Measurements from ENCODE around the gene CRYBG2. TPM values are rescaled to one million over a fixed set of nuclear protein-coding genes. Genes with fewer than 3 reads are reported as not detected.

CRYBG2 gene
- total RNA-seq, 4 donors from 2014 or later, result under 0.01 TPM; not detected in 3

- no peak for TF ChIP-seq POLR2A (IDR thresholded peaks at IDR 0.05)
- no peak for TF ChIP-seq EP300 (IDR thresholded peaks at IDR 0.05)
- no peak for TF ChIP-seq CTCF (IDR thresholded peaks at IDR 0.05)
- peaks cover 2 to 77% of the 10 kb centered on the region in 2 donors for H3K27me3 ChIP-seq
These were observed 4.8 kb upstream of the CRYBG2 start for GRCh38 chr1:26358411-26359384.

GRCh38 chr1:26357121-26357602 lies 3.2 kb upstream of the CRYBG2 start:
- Histone ChIP-seq H3K27ac (no peak overlapping the region), H3K4me1 (peaks cover 0 to 14% (median 5%) of the 10 kb centered on the region in 4 donors), H3K27me3 (peaks cover 2 to 69% of the 10 kb centered on the region in 2 donors), H3K36me3 (no peaks in the 10 kb centered on the region), H3K4me3 (no peak overlapping the region), H3K9me3 (no peaks in the 10 kb centered on the region)
- DNase-seq (ENCODE audit: low spot score in 2 of 2), result no peak
- TF ChIP-seq EP300 (IDR thresholded peaks at IDR 0.05) (no peak), CTCF (IDR thresholded peaks at IDR 0.05) (no peak), POLR2A (IDR thresholded peaks at IDR 0.05) (no peak)
- 67 to 79% methylated on average over 8 to 10 of the region's 10 CpGs for WGBS, 2 donors

More at GRCh38 chr1:26358411-26359384, 4.8 kb upstream of the CRYBG2 start:
- no peak overlapping the region for H3K4me3 ChIP-seq
- H3K27ac ChIP-seq, result peak overlapping the region in 1 of 4 donors; percentile 19
- no peaks in the 10 kb centered on the region for H3K9me3 ChIP-seq
- H3K4me1 ChIP-seq, result peaks cover 0 to 14% (median 5%) of the 10 kb centered on the region in 4 donors
- DNase-seq (ENCODE audit: low spot score in 2 of 2), result no peak
- no peaks in the 10 kb centered on the region for H3K36me3 ChIP-seq
- 60 to 61% methylated on average over 15 of the region's 15 CpGs for WGBS, 2 donors

GRCh38 chr1:26356106-26356505 lies 2.2 kb upstream of the CRYBG2 start:
- H3K36me3 ChIP-seq, result no peaks in the 10 kb centered on the region
- 83 to 87% methylated on average over 5 of the region's 5 CpGs for WGBS, 2 donors
- no peak for DNase-seq (ENCODE audit: low spot score in 2 of 2)
- no peak for TF ChIP-seq POLR2A (IDR thresholded peaks at IDR 0.05)
- no peak for TF ChIP-seq EP300 (IDR thresholded peaks at IDR 0.05)
- no peak overlapping the region for H3K27ac ChIP-seq
- no peaks in the 10 kb centered on the region for H3K9me3 ChIP-seq
- H3K4me3 ChIP-seq, result no peak overlapping the region
- peaks cover 0 to 14% (median 5%) of the 10 kb centered on the region in 4 donors for H3K4me1 ChIP-seq
- H3K27me3 ChIP-seq, result peaks cover 2 to 59% of the 10 kb centered on the region in 2 donors

- Histone ChIP-seq H3K4me3 (no peak overlapping the region), H3K27ac (no peak overlapping the region), H3K4me1 (peaks cover 0 to 4% (median 1%) of the 10 kb centered on the region in 4 donors), H3K9me3 (no peaks in the 10 kb centered on the region), H3K27me3 (peaks cover 0 to 48% of the 10 kb centered on the region in 2 donors), H3K36me3 (no peaks in the 10 kb centered on the region)
- no peak for TF ChIP-seq CTCF (IDR thresholded peaks at IDR 0.05)
- TF ChIP-seq POLR2A (IDR thresholded peaks at IDR 0.05), result no peak
- no peak for TF ChIP-seq EP300 (IDR thresholded peaks at IDR 0.05)
- no peak for DNase-seq (ENCODE audit: low spot score in 2 of 2)
- 90 to 92% methylated on average over 8 to 9 of the region's 9 CpGs for WGBS, 2 donors
These were observed 1.0 kb upstream of the CRYBG2 start for GRCh38 chr1:26354972-26355371.

GRCh38 chr1:26353210-26353859 lies 595 bp downstream of the CRYBG2 start:
- no peak overlapping the region for H3K4me3 ChIP-seq
- 76 to 86% methylated on average over 4 of the region's 4 CpGs for WGBS, 2 donors
- DNase-seq (ENCODE audit: low spot score in 2 of 2), result no peak
- TF ChIP-seq EP300 (IDR thresholded peaks at IDR 0.05) (no peak), POLR2A (IDR thresholded peaks at IDR 0.05) (no peak), CTCF (IDR thresholded peaks at IDR 0.05) (no peak)
- H3K36me3 ChIP-seq, result no peaks in the 10 kb centered on the region
- no peaks in the 10 kb centered on the region for H3K4me1 ChIP-seq
- no peak overlapping the region for H3K27ac ChIP-seq
- no peaks in the 10 kb centered on the region for H3K9me3 ChIP-seq
- H3K27me3 ChIP-seq, result peaks cover 0 to 32% of the 10 kb centered on the region in 2 donors

All from tibial nerve (tissue), 4 donors.